ENCODE measurements around the gene FASTKD1.
"Not testable (repeated sequence)": the region's sequence is repeated elsewhere in the genome, so short reads cannot be mapped to it uniquely, and the experiment has no call there.

FASTKD1 gene

DNA sequence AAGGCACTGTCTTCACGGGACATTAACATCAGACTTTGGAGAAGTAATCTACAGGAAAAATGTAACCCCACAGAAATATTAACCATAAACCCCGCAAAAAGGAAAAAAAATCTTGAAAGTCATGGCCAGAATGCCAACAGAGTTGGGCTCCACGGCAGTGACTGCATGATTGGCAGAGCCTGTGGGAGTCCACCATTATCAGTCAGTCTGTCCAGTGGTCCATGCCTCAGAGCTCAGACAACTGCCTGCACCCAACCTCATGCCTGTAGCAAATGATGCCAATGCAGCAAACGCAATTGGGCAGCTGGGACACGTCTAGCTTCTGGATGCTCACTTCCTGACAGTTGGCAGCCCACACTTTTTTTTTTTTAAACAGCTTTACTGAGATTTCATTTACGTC is 5.4 kb upstream of the FASTKD1 start:
- DNase-seq (ENCODE audit: low read depth) = no peak
- TF ChIP-seq CTCF (IDR thresholded peaks at IDR 0.05; ENCODE audit: low read depth, low read length, missing control alignments) = no peak
- H3K4me3 ChIP-seq (ENCODE audit: low read depth, low read length) = no peak overlapping the region

- H3K4me3 ChIP-seq (ENCODE audit: low read depth, low read length); DNase-seq (ENCODE audit: low read depth): not testable (repeated sequence)
These were observed 1.6 kb upstream of the FASTKD1 start for GRCh38 chr2:169575264-169575663.

GRCh38 chr2:169574539-169574938 is 874 bp upstream of the FASTKD1 start:
- H3K4me3 ChIP-seq (ENCODE audit: low read depth, low read length); DNase-seq (ENCODE audit: low read depth): not testable (repeated sequence)

- TF ChIP-seq CTCF (IDR thresholded peaks at IDR 0.05; ENCODE audit: low read depth, low read length, missing control alignments) = no peak
- no peak for DNase-seq (ENCODE audit: low read depth)
- H3K4me3 ChIP-seq (ENCODE audit: low read depth, low read length) = peak overlapping the region; percentile 60; the same call in 1 of the 2 replicates
These were observed 272 bp upstream of the FASTKD1 start for GRCh38 chr2:169573974-169574299.

- TF ChIP-seq CTCF (IDR thresholded peaks at IDR 0.05; ENCODE audit: low read depth, low read length, missing control alignments) = no peak
- H3K4me3 ChIP-seq (ENCODE audit: low read depth, low read length) = peak overlapping the region; percentile 60
- no peak for DNase-seq (ENCODE audit: low read depth)
These were observed 875 bp downstream of the FASTKD1 start for GRCh38 chr2:169572821-169573159.

DNA sequence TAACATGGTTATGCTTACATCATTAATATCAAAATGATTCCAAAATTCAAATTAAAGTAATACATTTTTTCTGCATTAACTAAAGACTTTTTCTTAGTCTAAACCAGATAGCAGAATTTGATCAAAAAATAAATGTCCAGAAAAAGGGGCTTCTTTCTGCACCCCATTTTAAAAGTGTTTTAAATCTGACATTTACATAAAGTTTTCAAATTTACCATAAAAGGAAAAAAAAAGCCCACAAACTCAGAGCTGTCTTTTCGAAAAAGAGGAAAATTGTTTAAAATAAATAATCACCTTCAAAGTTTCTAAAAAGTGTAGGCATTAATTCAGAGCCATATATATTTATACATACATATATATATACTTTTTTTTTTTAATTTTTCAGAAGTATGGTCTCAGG is 1.5 kb downstream of the FASTKD1 start:
- TF ChIP-seq CTCF (IDR thresholded peaks at IDR 0.05; ENCODE audit: low read depth, low read length, missing control alignments) = no peak
- DNase-seq (ENCODE audit: low read depth) = no peak
- H3K4me3 ChIP-seq (ENCODE audit: low read depth, low read length) = peak overlapping the region; percentile 11; the same call in 1 of the 2 replicates

- no peak for TF ChIP-seq CTCF (IDR thresholded peaks at IDR 0.05; ENCODE audit: low read depth, low read length, missing control alignments)
- DNase-seq (ENCODE audit: low read depth) = no peak
- H3K4me3 ChIP-seq (ENCODE audit: low read depth, low read length) = peak overlapping the region; percentile 9; the same call in 1 of the 2 replicates
These were observed 2.1 kb downstream of the FASTKD1 start for GRCh38 chr2:169571571-169571970.

GRCh38 chr2:169570752-169571151 is 2.9 kb downstream of the FASTKD1 start:
- H3K4me3 ChIP-seq (ENCODE audit: low read depth, low read length); DNase-seq (ENCODE audit: low read depth): not testable (repeated sequence)

DNA sequence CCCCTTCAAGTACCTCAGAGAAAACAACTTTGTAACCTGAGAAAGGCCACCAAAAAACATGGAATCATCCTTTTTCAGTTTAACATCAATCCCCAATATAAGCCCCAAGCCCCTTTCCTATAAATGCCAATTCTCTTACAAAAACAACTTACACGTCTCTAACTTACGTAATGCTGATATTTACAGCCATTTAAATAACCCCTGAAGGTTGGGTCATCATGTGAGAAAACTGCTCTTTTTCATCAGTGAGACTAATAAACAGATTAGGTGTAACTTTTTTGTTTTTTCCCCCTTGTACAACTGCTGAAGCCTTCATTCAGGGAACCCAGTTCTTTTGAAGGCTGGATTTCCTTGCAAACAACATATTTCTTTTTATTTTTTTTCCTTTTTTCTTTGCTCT is 3.7 kb downstream of the FASTKD1 start:
- no peak for TF ChIP-seq CTCF (IDR thresholded peaks at IDR 0.05; ENCODE audit: low read depth, low read length, missing control alignments)
- no peak for DNase-seq (ENCODE audit: low read depth)
- H3K4me3 ChIP-seq (ENCODE audit: low read depth, low read length) = no peak overlapping the region
